HCT116 (cell line): ENCODE results near the gene UBXN10. TPM values are rescaled to one million over a fixed set of nuclear protein-coding genes. Genes with fewer than 3 reads are reported as not detected.

ENCODE experiments used
- ATAC-seq: fragments of 200-7000 bp; cut with Tn5 transposase; 2 replicates; pipeline ENCODE4 v1.9.1; 2020; ENCODE audit warnings: mild to moderate bottlenecking, moderate library complexity
- BruUV-seq: library from RNA; stranded (reverse); fragments of 400-500 nt; replicated peaks from 2 replicates; lab custom pipeline; 2021; lab: Mats Ljungman, UMichigan
- CTCF ChIA-PET: fragments of 300-600 bp; sonication (Branson Sonifier 250); formaldehyde crosslinking; loops from one replicate; lab custom pipeline; 2021; ENCODE audit warnings: antibody characterized with exemption; lab: Charles Lee
- POLR2A ChIA-PET: fragments of 300-600, 350-600 bp; sonication (Branson Sonifier 250); formaldehyde crosslinking; loops from one replicate; lab custom pipeline; 2021; ENCODE audit warnings: antibody characterized with exemption; lab: Charles Lee
- RAD21 ChIA-PET, 2 experiments: fragments of 300-600 bp; sonication (Branson Sonifier 250); formaldehyde crosslinking; loops; one replicate each; lab custom pipeline; 2023; ENCODE audit warnings: low total read pairs in 2 of 2; ENCODE audit not compliant: uncharacterized antibody in 2 of 2, unreplicated experiment in 2 of 2, low non-redundant PET in 1 of 2; lab: Charles Lee
- DNase-seq: peaks from one replicate; pipeline ENCODE4 v3.0.0-alpha.2; 2010; ENCODE audit warnings: low read depth, low spot score
- H2AFZ ChIP-seq: fragments of 200-600 bp; shearing (Covaris generic), sonication (generic); 2 replicates; pipeline ENCODE4 v1.6.1; 2017; ENCODE audit warnings: low read depth, mixed run types, mixed read lengths, antibody characterized with exemption, low read length; ENCODE audit not compliant: poor library complexity, severe bottlenecking
- H3K27ac ChIP-seq: 2 replicates; pipeline ENCODE4 v1.5.1; 2012; ENCODE audit warnings: low read depth, low read length
- H3K27me3 ChIP-seq: fragments of 200-600 bp; sonication (generic); 2 replicates; pipeline ENCODE4 v1.6.1; 2016; ENCODE audit warnings: mixed run types, low read length, mixed read lengths; ENCODE audit not compliant: insufficient read depth
- H3K36me3 ChIP-seq, 2 experiments: fragments of 200-500 bp in 1 of 2; fragments of 200-600 bp in 1 of 2; sonication (Bioruptor generic) in 1 of 2; sonication (generic) in 1 of 2; 2 replicates each; pipeline versions ENCODE4 v1.5.1 to v1.6.1; 2014 to 2016; ENCODE audit warnings: low read length in 2 of 2, inconsistent platforms in 1 of 2, mixed read lengths in 1 of 2, mixed run types in 1 of 2; ENCODE audit not compliant: insufficient read depth in 2 of 2, control insufficient read depth in 1 of 2
- H3K4me1 ChIP-seq, 2 experiments: fragments of 200-600 bp in 1 of 2; sonication (generic) in 1 of 2; 2 replicates each; pipeline versions ENCODE4 v1.5.1 to v1.6.1; 2012 to 2017; ENCODE audit warnings: low read length in 2 of 2, inconsistent platforms in 1 of 2, mild to moderate bottlenecking in 1 of 2, mixed read lengths in 1 of 2, mixed run types in 1 of 2, moderate library complexity in 1 of 2; ENCODE audit not compliant: insufficient read depth in 2 of 2, control insufficient read depth in 1 of 2
- H3K4me2 ChIP-seq: fragments of 200-600 bp; sonication (generic); 2 replicates; pipeline ENCODE4 v1.6.1; 2017; ENCODE audit warnings: mixed run types, low read length, mixed read lengths
- H3K4me3 ChIP-seq, 2 experiments: fragments of 200-600 bp in 1 of 2; sonication (generic) in 1 of 2; replicated peaks in 1 of 2; 2 replicates each; pipeline ENCODE4 v1.5.1; 2011 to 2016; ENCODE audit warnings: low read length in 2 of 2, control low read depth in 1 of 2, low read depth in 1 of 2, mild to moderate bottlenecking in 1 of 2, mixed read lengths in 1 of 2, mixed run types in 1 of 2
- H3K79me2 ChIP-seq: fragments of 200-600 bp; sonication (generic); 2 replicates; pipeline ENCODE4 v1.6.1; 2017; ENCODE audit warnings: mild to moderate bottlenecking, mixed run types, low read length, moderate library complexity, mixed read lengths; ENCODE audit not compliant: insufficient read depth
- H3K9ac ChIP-seq: fragments of 200-600 bp; sonication (generic); 2 replicates; pipeline ENCODE4 v1.6.1; 2016; ENCODE audit warnings: low read length, mixed read lengths
- H3K9me2 ChIP-seq: fragments of 200-600 bp; sonication (generic), shearing (Covaris generic); 2 replicates; pipeline ENCODE4 v1.6.1; 2017; ENCODE audit warnings: mixed run types, mild to moderate bottlenecking, moderate library complexity; ENCODE audit not compliant: insufficient read depth
- H3K9me3 ChIP-seq, 2 experiments: fragments of 200-500 bp in 1 of 2; fragments of 200-600 bp in 1 of 2; sonication (Bioruptor generic) in 1 of 2; sonication (generic) in 1 of 2; 2 replicates each; pipeline ENCODE4 v1.6.1; 2014 to 2017; ENCODE audit warnings: low read length in 2 of 2, mixed read lengths in 2 of 2, inconsistent platforms in 1 of 2, low read depth in 1 of 2, mild to moderate bottlenecking in 1 of 2, mixed run types in 1 of 2, moderate library complexity in 1 of 2; ENCODE audit not compliant: control insufficient read depth in 1 of 2, insufficient read depth in 1 of 2
- H4K20me1 ChIP-seq: fragments of 200-600 bp; sonication (generic), shearing (Covaris generic); 2 replicates; pipeline ENCODE4 v1.6.1; 2017; ENCODE audit warnings: mixed run types, mild to moderate bottlenecking, moderate library complexity; ENCODE audit not compliant: insufficient read depth
- CEBPB ChIP-seq: IDR thresholded peaks from 2 replicates; pipeline ENCODE4 v1.6.1; 2012; ENCODE audit warnings: low read depth
- EGR1 ChIP-seq: IDR thresholded peaks from 2 replicates; pipeline ENCODE4 v1.6.1; 2012; ENCODE audit warnings: low read depth
- ELF1 ChIP-seq: IDR thresholded peaks from 2 replicates; pipeline ENCODE4 v1.6.1; 2012; ENCODE audit warnings: low read depth, borderline replicate concordance
- EZH2 ChIP-seq: fragments of 200-600 bp; sonication (generic); IDR thresholded peaks from 2 replicates; pipeline ENCODE4 v1.6.1; 2017; ENCODE audit warnings: antibody characterized with exemption, mixed run types
- EZH2phosphoT487 ChIP-seq: fragments of 200-600 bp; IDR thresholded peaks from 2 replicates; pipeline ENCODE4 v1.6.1; 2018; ENCODE audit warnings: antibody characterized with exemption, borderline replicate concordance
- JUND ChIP-seq: IDR thresholded peaks from 2 replicates; pipeline ENCODE4 v1.6.1; 2012
- MAX ChIP-seq: IDR thresholded peaks from 2 replicates; pipeline ENCODE4 v1.6.1; 2012
- POLR2A ChIP-seq: IDR thresholded peaks from 2 replicates; pipeline ENCODE4 v1.7.0; 2011; ENCODE audit warnings: borderline replicate concordance; ENCODE audit not compliant: insufficient read depth, insufficient read length; ENCODE audit errors: extremely low read depth
- POLR2AphosphoS5 ChIP-seq: IDR thresholded peaks from 2 replicates; pipeline ENCODE4 v1.6.1; 2011; ENCODE audit warnings: mild to moderate bottlenecking, low read depth, low read length, moderate library complexity
- RAD21 ChIP-seq: IDR thresholded peaks from 2 replicates; pipeline ENCODE4 v1.6.1; 2012; ENCODE audit warnings: low read depth, mild to moderate bottlenecking
- REST ChIP-seq: IDR thresholded peaks from 2 replicates; pipeline ENCODE4 v1.6.1; 2012; ENCODE audit warnings: low read depth
- SIN3A ChIP-seq: IDR thresholded peaks from 2 replicates; pipeline ENCODE4 v1.6.1; 2012; ENCODE audit warnings: low read depth
- SP1 ChIP-seq: IDR thresholded peaks from 2 replicates; pipeline ENCODE4 v1.6.1; 2012; ENCODE audit warnings: low read depth
- SRF ChIP-seq: IDR thresholded peaks from 2 replicates; pipeline ENCODE4 v1.6.1; 2012; ENCODE audit warnings: low read depth
- TCF7L2 ChIP-seq: IDR thresholded peaks from 2 replicates; pipeline ENCODE4 v1.7.0; 2011; ENCODE audit warnings: borderline replicate concordance, inconsistent platforms; ENCODE audit not compliant: insufficient read depth, insufficient read length; ENCODE audit errors: extremely low read depth
- YY1 ChIP-seq: IDR thresholded peaks from 2 replicates; pipeline ENCODE4 v1.6.1; 2011; ENCODE audit warnings: low read length, low read depth, moderate library complexity, mild to moderate bottlenecking; ENCODE audit not compliant: insufficient replicate concordance; ENCODE audit errors: extremely low read depth
- ZFX ChIP-seq: fragments of 450-650 bp; IDR thresholded peaks from 2 replicates; pipeline ENCODE4 v1.6.1; 2017
- ZNF274 ChIP-seq: fragments of 200-500 bp; sonication (Bioruptor generic); IDR thresholded peaks from 2 replicates; pipeline ENCODE4 v1.6.1; 2014; ENCODE audit warnings: mild to moderate bottlenecking, low read depth, low read length, inconsistent platforms
- intact Hi-C: fragments of 100-400 bp; cut with micrococcal nuclease; formaldehyde crosslinking; loops from 2 replicates; pipeline ENCODE4 v1.10.0; 2022
- total RNA-seq: library from RNA; stranded (reverse); gene quantifications from one replicate; pipeline ENCODE4 v1.2.1, GENCODE V29; 2021; ENCODE audit not compliant: unreplicated experiment

UBXN10 gene
- total RNA-seq, 1 experiment from 2014 or later: not detected

GRCh38 chr1:20183616-20184271, 2.2 kb upstream of the UBXN10 start:
- TF ChIP-seq MAX (no peak), EGR1 (no peak), REST (no peak), YY1 (no peak), SRF (no peak), SIN3A (no peak), ZNF274 (no peak), ZFX (no peak), EZH2phosphoT487 (no peak), POLR2A (no peak), JUND (no peak), EZH2 (no peak), POLR2AphosphoS5 (no peak), RAD21 (no peak), ELF1 (no peak), TCF7L2 (no peak), SP1 (no peak), CEBPB (no peak)
- Histone ChIP-seq H3K79me2 (no peaks in the 10 kb centered on the region), H3K4me3 (no peak overlapping the region), H3K27ac (no peak overlapping the region), H3K4me2 (no peak overlapping the region), H4K20me1 (no peaks in the 10 kb centered on the region), H3K27me3 (peaks cover 9% of the 10 kb centered on the region; the same call in 1 of the 2 replicates), H3K36me3 (no peaks in the 10 kb centered on the region), H2AFZ (no peak overlapping the region), H3K9me2 (no peaks in the 10 kb centered on the region), H3K9me3 (no peaks in the 10 kb centered on the region), H3K4me1 (no peaks in the 10 kb centered on the region), H3K9ac (no peak overlapping the region)
- ChIA-PET RAD21 (no interaction called here), POLR2A (no interaction called here), CTCF (interaction anchor here (0.6 kb wide), 1 partner anchor 12 kb away, joined by 3 read pairs; no protein-coding TSS in a partner anchor)
- no TSS peak for BruUV-seq
- DNase-seq (no peak), ATAC-seq (no peak)
- intact Hi-C loops: no loop called here
